Measurements from ENCODE around the gene SSBP4. TPM values are rescaled to one million over a fixed set of nuclear protein-coding genes. Genes with fewer than 3 reads are reported as not detected.

SSBP4 gene
- total and polyA plus RNA-seq, 2 of the 4 experiments (the other 2 are of a cell fraction), result 14.9 to 39.7 TPM

DNA sequence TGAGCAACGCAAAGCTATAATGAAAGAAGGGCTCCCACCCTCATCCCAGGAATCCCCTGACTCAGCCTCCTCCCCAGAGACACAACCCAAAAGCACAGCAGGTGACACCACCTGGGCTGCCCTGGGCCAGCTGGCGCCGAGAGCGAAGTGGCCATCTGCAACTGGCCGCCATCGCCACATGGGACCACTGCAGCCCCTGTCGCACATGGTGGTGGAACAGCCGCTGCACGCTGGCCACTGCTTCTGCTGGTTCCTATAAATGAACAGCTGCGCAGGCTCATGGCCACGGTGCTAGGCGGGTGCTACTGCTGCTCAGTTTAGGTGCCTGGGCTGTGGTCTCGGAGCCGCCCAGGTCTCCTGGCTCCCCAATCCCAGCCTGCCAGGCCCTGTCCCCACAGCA lies 30.4 kb downstream of the SSBP4 start:
- DNase-seq (no peak), ATAC-seq (ENCODE audit: low read depth) (no peak)
- Histone ChIP-seq H3K18ac (ENCODE audit: low read depth, low read length) (no peak overlapping the region), H2BK15ac (ENCODE audit: low read depth, low read length) (no peak overlapping the region), H3K79me1 (ENCODE audit: low read depth in 1 of 2, low read length in 2 of 2) (peaks cover 17 to 62% of the 10 kb centered on the region in 2 experiments), H3K4me2 (ENCODE audit: low read depth, low read length) (no peak overlapping the region), H2AK9ac (replicated peaks; ENCODE audit: low read depth, low read length, poor library complexity) (no peak overlapping the region), H4K91ac (ENCODE audit: insufficient read depth, low read depth, low read length) (no peak overlapping the region), H2BK5ac (ENCODE audit: low read depth, low read length, poor library complexity, severe bottlenecking) (no peak overlapping the region), H2BK20ac (ENCODE audit: low read depth, low read length) (no peak overlapping the region), H3K27ac (ENCODE audit: insufficient read depth, low read length) (no peak overlapping the region), H3K9me3 (ENCODE audit: control insufficient read depth, insufficient read depth, low read length) (no peaks in the 10 kb centered on the region), H3K14ac (replicated peaks; ENCODE audit: low read depth, low read length) (no peak overlapping the region), H2AK5ac (ENCODE audit: low read depth, low read length) (no peak overlapping the region), H3K4me3 (ENCODE audit: insufficient read depth, low read depth, low read length) (no peak overlapping the region), H4K20me1 (ENCODE audit: insufficient read depth, low read length) (peaks cover 64% of the 10 kb centered on the region), H3K4ac (ENCODE audit: low read depth, low read length) (no peak overlapping the region), H3K23ac (ENCODE audit: low read depth, low read length) (no peak overlapping the region), H3K9me1 (ENCODE audit: insufficient read depth, low read length) (0 out of 2 replicates have a peak, but pooled peaks cover 5% of the 10 kb centered on the region), H3K56ac (ENCODE audit: extremely low read depth, insufficient read depth, low read length) (no peak overlapping the region), H3K27me3 (ENCODE audit: control insufficient read depth, insufficient read depth, low read length) (no peaks in the 10 kb centered on the region), H3K9ac (ENCODE audit: low read depth, low read length) (no peak overlapping the region), H3K4me1 (ENCODE audit: control insufficient read depth, insufficient read depth, low read length) (peaks cover 13% of the 10 kb centered on the region), H4K5ac (ENCODE audit: low read depth, low read length) (no peak overlapping the region), H2BK120ac (ENCODE audit: low read depth, low read length) (no peak overlapping the region), H4K8ac (ENCODE audit: low read depth in 2 of 2, low read length in 2 of 2) (no peak overlapping the region), H2AFZ (replicated peaks; ENCODE audit: low read length, poor library complexity) (peak overlapping the region; percentile 25), H3K36me3 (ENCODE audit: control insufficient read depth, insufficient read depth, low read length) (peaks cover 58% of the 10 kb centered on the region)
- in situ Hi-C loops (cut with MboI; ENCODE audit: low sequenced_read_pairs) (no loop called here), intact Hi-C loops (cut with micrococcal nuclease) (no loop called here), dilution Hi-C loops (cut with HindIII; ENCODE audit: low sequenced_read_pairs, unreplicated experiment) (no loop called here)
- CTCF ChIA-PET, result no interaction called here
- TF ChIP-seq RFX5 (IDR thresholded peaks at IDR 0.05; ENCODE audit: low read depth, low read length), result no peak
- TF ChIP-seq, protein P1, sequence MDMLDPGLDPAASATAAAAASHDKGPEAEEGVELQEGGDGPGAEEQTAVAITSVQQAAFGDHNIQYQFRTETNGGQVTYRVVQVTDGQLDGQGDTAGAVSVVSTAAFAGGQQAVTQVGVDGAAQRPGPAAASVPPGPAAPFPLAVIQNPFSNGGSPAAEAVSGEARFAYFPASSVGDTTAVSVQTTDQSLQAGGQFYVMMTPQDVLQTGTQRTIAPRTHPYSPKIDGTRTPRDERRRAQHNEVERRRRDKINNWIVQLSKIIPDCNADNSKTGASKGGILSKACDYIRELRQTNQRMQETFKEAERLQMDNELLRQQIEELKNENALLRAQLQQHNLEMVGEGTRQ (IDR thresholded peaks at IDR 0.05; ENCODE audit: low read depth, low read length), result no peak
- no peak for TF ChIP-seq NFE2L2 (IDR thresholded peaks at IDR 0.05; ENCODE audit: low read depth, low read length)
- TF ChIP-seq, protein P2, sequence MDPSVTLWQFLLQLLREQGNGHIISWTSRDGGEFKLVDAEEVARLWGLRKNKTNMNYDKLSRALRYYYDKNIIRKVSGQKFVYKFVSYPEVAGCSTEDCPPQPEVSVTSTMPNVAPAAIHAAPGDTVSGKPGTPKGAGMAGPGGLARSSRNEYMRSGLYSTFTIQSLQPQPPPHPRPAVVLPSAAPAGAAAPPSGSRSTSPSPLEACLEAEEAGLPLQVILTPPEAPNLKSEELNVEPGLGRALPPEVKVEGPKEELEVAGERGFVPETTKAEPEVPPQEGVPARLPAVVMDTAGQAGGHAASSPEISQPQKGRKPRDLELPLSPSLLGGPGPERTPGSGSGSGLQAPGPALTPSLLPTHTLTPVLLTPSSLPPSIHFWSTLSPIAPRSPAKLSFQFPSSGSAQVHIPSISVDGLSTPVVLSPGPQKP (IDR thresholded peaks at IDR 0.05; ENCODE audit: borderline replicate concordance, low read depth, low read length), result no peak
- TF ChIP-seq MAZ (IDR thresholded peaks at IDR 0.05; ENCODE audit: borderline replicate concordance, low read depth, low read length), result no peak
- no peak for TF ChIP-seq MAFK (IDR thresholded peaks at IDR 0.05; ENCODE audit: low read depth, low read length)
- TF ChIP-seq CEBPB (IDR thresholded peaks at IDR 0.05; ENCODE audit: low read depth, low read length), result no peak
- no peak for TF ChIP-seq FOS (IDR thresholded peaks at IDR 0.05; ENCODE audit: low read depth, low read length)
- POLR2A ChIA-PET (ENCODE audit: unreplicated experiment), result no interaction called here
- WGBS, 2 experiments (ENCODE audit: extremely low coverage in 2 of 2, insufficient read length in 1 of 2), result 98% methylated on average over 13 of the region's 14 CpGs; no CpG with 5 or more reads in 1 of the 2 experiments
- BruUV-seq (replicated peaks), result no TSS peak
